ENCODE data around the gene C17orf75. TPM values are rescaled to one million over a fixed set of nuclear protein-coding genes. Genes with fewer than 3 reads are reported as not detected.

The C17orf75 gene
- polyA plus RNA-seq, 1 donor: 22.4 TPM

- Histone ChIP-seq H3K4me3 (ENCODE audit: low read length) (no peak overlapping the region), H3K36me3 (ENCODE audit: control insufficient read depth, insufficient read depth, low read length) (no peaks in the 10 kb centered on the region), H3K9me3 (ENCODE audit: control insufficient read depth, low read depth, low read length) (no peaks in the 10 kb centered on the region), H3K4me1 (ENCODE audit: control insufficient read depth, insufficient read depth, low read length) (no peaks in the 10 kb centered on the region), H3K27ac (ENCODE audit: low read length) (no peak overlapping the region), H3K27me3 (ENCODE audit: control insufficient read depth, insufficient read depth, low read length) (no peaks in the 10 kb centered on the region)
- 83% methylated on average over 1 of the region's 4 CpGs for WGBS (ENCODE audit: insufficient coverage, low lambda C conversion rate)
- DNase-seq: no peak
Measured at GRCh38 chr17:32292094-32292493, 49.9 kb downstream of the C17orf75 start.

DNA sequence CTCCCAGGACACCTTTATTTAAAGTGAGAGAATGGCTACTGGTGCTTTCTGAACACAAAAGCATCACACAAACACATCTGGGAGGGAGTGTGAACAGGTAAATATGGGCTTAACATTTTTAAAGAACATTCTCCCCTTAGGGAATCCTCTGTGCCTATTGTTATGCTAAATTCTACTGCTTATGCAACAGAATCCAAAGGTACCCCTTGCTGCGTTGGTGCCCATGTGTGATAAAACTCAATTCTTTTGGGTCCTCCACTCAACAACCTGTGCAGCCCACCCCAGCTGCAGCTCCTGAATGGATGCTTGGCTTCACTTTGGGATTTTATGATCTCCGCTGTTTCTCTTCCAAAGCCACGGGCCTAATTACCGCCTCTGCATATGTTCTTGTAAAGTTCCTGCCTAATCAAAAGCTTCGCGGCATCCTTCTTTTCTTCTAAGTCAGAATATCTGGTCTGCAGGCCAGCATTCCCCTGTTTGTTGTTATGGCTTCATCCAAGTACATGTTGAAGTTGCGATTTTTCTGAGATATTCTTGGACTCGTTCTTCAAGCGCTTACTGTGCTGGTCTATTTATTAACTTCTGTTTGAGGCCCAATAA is 52.4 kb downstream of the C17orf75 start:
- no peaks in the 10 kb centered on the region for H3K36me3 ChIP-seq (ENCODE audit: control insufficient read depth, insufficient read depth, low read length)
- H3K27ac ChIP-seq (ENCODE audit: low read length): no peak overlapping the region
- 40% methylated on average over 2 of the region's 9 CpGs for WGBS (ENCODE audit: insufficient coverage, low lambda C conversion rate)
- no peak overlapping the region for H3K4me3 ChIP-seq (ENCODE audit: low read length)
- no peaks in the 10 kb centered on the region for H3K4me1 ChIP-seq (ENCODE audit: control insufficient read depth, insufficient read depth, low read length)
- H3K27me3 ChIP-seq (ENCODE audit: control insufficient read depth, insufficient read depth, low read length): peaks cover 3% of the 10 kb centered on the region
- no peaks in the 10 kb centered on the region for H3K9me3 ChIP-seq (ENCODE audit: control insufficient read depth, low read depth, low read length)
- DNase-seq: no peak

- Histone ChIP-seq H3K4me1 (ENCODE audit: control insufficient read depth, insufficient read depth, low read length) (no peaks in the 10 kb centered on the region), H3K4me3 (ENCODE audit: low read length) (no peak overlapping the region), H3K27ac (ENCODE audit: low read length) (no peak overlapping the region), H3K9me3 (ENCODE audit: control insufficient read depth, low read depth, low read length) (no peaks in the 10 kb centered on the region), H3K36me3 (ENCODE audit: control insufficient read depth, insufficient read depth, low read length) (no peaks in the 10 kb centered on the region), H3K27me3 (ENCODE audit: control insufficient read depth, insufficient read depth, low read length) (peaks cover 8% of the 10 kb centered on the region)
- no peak for DNase-seq
- no CpG with 5 or more reads among the region's 11 CpGs for WGBS (ENCODE audit: insufficient coverage, low lambda C conversion rate)
Measured at GRCh38 chr17:32288615-32289014, 53.4 kb downstream of the C17orf75 start.

- H3K27ac ChIP-seq (ENCODE audit: low read length): no peak overlapping the region
- no peaks in the 10 kb centered on the region for H3K36me3 ChIP-seq (ENCODE audit: control insufficient read depth, insufficient read depth, low read length)
- WGBS (ENCODE audit: insufficient coverage, low lambda C conversion rate): no CpG with 5 or more reads among the region's 10 CpGs
- no peak overlapping the region for H3K4me3 ChIP-seq (ENCODE audit: low read length)
- H3K9me3 ChIP-seq (ENCODE audit: control insufficient read depth, low read depth, low read length): no peaks in the 10 kb centered on the region
- DNase-seq: no peak
- H3K4me1 ChIP-seq (ENCODE audit: control insufficient read depth, insufficient read depth, low read length): no peaks in the 10 kb centered on the region
- peaks cover 9% of the 10 kb centered on the region for H3K27me3 ChIP-seq (ENCODE audit: control insufficient read depth, insufficient read depth, low read length)
Measured at GRCh38 chr17:32287804-32288511, 54.0 kb downstream of the C17orf75 start.

GRCh38 chr17:32286518-32286900 is 55.5 kb downstream of the C17orf75 start:
- Histone ChIP-seq H3K27ac (ENCODE audit: low read length) (no peak overlapping the region), H3K4me3 (ENCODE audit: low read length) (no peak overlapping the region), H3K4me1 (ENCODE audit: control insufficient read depth, insufficient read depth, low read length) (no peaks in the 10 kb centered on the region), H3K27me3 (ENCODE audit: control insufficient read depth, insufficient read depth, low read length) (peaks cover 11% of the 10 kb centered on the region), H3K36me3 (ENCODE audit: control insufficient read depth, insufficient read depth, low read length) (no peaks in the 10 kb centered on the region), H3K9me3 (ENCODE audit: control insufficient read depth, low read depth, low read length) (no peaks in the 10 kb centered on the region)
- no peak for DNase-seq
- WGBS (ENCODE audit: insufficient coverage, low lambda C conversion rate): no CpG with 5 or more reads among the region's 5 CpGs

- no peak for DNase-seq
- Histone ChIP-seq H3K9me3 (ENCODE audit: control insufficient read depth, low read depth, low read length) (no peaks in the 10 kb centered on the region), H3K27me3 (ENCODE audit: control insufficient read depth, insufficient read depth, low read length) (peaks cover 12% of the 10 kb centered on the region), H3K4me1 (ENCODE audit: control insufficient read depth, insufficient read depth, low read length) (no peaks in the 10 kb centered on the region), H3K36me3 (ENCODE audit: control insufficient read depth, insufficient read depth, low read length) (no peaks in the 10 kb centered on the region), H3K4me3 (ENCODE audit: low read length) (no peak overlapping the region), H3K27ac (ENCODE audit: low read length) (no peak overlapping the region)
- WGBS (ENCODE audit: insufficient coverage, low lambda C conversion rate): no CpG with 5 or more reads among the region's 9 CpGs
Measured at GRCh38 chr17:32285746-32286517, 56.0 kb downstream of the C17orf75 start.

- H3K27ac ChIP-seq (ENCODE audit: low read length): no peak overlapping the region
- H3K27me3 ChIP-seq (ENCODE audit: control insufficient read depth, insufficient read depth, low read length): peaks cover 17% of the 10 kb centered on the region
- no CpG with 5 or more reads among the region's 8 CpGs for WGBS (ENCODE audit: insufficient coverage, low lambda C conversion rate)
- H3K4me3 ChIP-seq (ENCODE audit: low read length): no peak overlapping the region
- no peaks in the 10 kb centered on the region for H3K4me1 ChIP-seq (ENCODE audit: control insufficient read depth, insufficient read depth, low read length)
- H3K36me3 ChIP-seq (ENCODE audit: control insufficient read depth, insufficient read depth, low read length): no peaks in the 10 kb centered on the region
- no peaks in the 10 kb centered on the region for H3K9me3 ChIP-seq (ENCODE audit: control insufficient read depth, low read depth, low read length)
- no peak for DNase-seq
Measured at GRCh38 chr17:32285306-32285705, 56.7 kb downstream of the C17orf75 start.

DNA sequence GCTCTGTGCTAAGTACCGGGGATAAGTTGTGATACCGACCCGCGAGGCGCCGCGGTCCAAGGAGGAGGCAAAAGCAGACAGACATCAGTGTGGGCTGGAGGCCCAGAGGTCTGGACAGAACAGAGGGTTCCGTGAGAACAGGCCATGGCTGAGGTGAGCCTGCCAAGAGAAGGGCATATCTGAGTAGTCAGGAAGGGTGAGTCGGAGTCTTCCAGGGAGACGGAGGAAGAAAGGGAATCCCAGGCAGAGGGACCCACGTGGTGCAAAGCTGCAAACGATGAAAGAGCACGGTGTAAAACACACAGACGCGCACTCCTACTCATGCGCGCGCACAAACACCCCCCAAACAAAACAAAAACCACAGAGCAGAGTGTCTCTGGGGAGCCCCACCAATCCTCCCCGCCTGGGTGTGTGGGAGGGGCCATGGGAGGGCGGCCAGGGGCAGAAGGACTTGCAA is 58.2 kb downstream of the C17orf75 start:
- 20% methylated on average over 2 of the region's 20 CpGs for WGBS (ENCODE audit: insufficient coverage, low lambda C conversion rate)

DNA sequence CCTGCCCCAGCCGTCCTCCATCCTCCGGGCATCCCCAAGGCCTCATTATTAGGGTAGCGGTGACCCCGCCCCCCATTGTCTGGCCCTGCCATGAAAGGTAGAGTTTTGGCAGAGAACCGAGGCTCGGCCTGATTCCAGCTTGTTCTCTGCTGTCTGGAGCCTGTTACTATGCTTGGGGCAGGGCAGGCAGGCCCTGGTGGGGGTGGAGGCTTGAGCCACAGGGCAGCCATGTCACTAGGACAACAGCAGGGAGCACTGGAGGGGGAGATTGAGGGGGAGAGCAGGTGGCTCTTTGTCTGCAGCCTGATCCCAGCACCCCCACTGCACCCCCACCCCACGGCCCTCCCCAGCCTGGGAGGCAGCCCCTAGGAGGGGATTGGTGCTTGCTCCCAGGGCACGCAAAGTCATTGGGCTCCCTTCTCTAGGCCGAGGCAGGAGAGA is 60.9 kb downstream of the C17orf75 start:
- Histone ChIP-seq H3K4me1 (ENCODE audit: control insufficient read depth, insufficient read depth, low read length) (no peaks in the 10 kb centered on the region), H3K27ac (ENCODE audit: low read length) (no peak overlapping the region), H3K27me3 (ENCODE audit: control insufficient read depth, insufficient read depth, low read length) (peaks cover 30% of the 10 kb centered on the region), H3K9me3 (ENCODE audit: control insufficient read depth, low read depth, low read length) (no peaks in the 10 kb centered on the region), H3K36me3 (ENCODE audit: control insufficient read depth, insufficient read depth, low read length) (no peaks in the 10 kb centered on the region), H3K4me3 (ENCODE audit: low read length) (no peak overlapping the region)
- WGBS (ENCODE audit: insufficient coverage, low lambda C conversion rate): no CpG with 5 or more reads among the region's 9 CpGs
- no peak for DNase-seq

More for the DNA sequence above, 58.2 kb downstream of the C17orf75 start:
- Histone ChIP-seq H3K4me1 (ENCODE audit: control insufficient read depth, insufficient read depth, low read length) (no peaks in the 10 kb centered on the region), H3K36me3 (ENCODE audit: control insufficient read depth, insufficient read depth, low read length) (no peaks in the 10 kb centered on the region), H3K27ac (ENCODE audit: low read length) (no peak overlapping the region), H3K9me3 (ENCODE audit: control insufficient read depth, low read depth, low read length) (no peaks in the 10 kb centered on the region), H3K27me3 (ENCODE audit: control insufficient read depth, insufficient read depth, low read length) (peaks cover 30% of the 10 kb centered on the region), H3K4me3 (ENCODE audit: low read length) (no peak overlapping the region)
- DNase-seq: no peak

DNA sequence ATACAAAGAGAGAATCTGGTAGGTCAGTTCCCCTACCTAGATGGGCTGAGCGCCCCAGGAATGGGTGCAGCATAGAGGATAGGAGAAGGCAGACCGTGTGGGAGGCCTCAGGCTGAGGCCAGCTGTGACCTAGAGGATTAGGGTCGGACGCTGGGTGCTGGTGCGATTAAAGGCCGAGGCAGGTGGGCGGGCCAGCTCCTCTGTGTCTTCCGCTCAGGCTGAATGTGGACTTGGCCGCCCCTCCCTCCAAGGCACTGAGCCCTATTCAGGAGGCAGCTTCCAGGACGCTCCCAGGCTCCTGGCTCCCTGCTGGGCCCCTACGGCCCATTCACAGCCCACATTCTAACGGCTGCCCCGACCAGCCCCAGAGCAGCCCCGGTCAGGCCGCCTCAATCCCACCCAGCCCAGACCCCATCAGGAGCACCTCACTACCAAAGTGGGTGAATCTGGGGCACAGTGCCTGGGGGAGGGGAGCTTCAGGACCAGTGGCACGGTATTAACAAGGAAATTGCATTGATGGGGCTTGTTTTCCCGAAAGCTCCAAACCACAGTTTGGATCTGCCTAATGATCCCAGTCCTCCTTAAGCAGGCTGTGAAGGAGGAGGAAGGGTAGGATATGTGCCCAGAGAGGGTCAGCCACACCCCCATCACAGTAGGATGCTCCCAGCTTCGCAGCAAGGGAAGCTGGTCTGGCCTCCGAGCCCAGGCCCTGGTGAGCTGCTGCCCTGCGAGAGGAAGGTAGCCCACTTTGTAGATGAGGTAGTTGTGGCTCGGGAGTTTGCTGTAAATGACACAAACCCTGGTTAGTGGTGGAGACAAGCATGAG is 61.9 kb downstream of the C17orf75 start:
- no CpG with 5 or more reads among the region's 21 CpGs for WGBS (ENCODE audit: insufficient coverage, low lambda C conversion rate)
- no peaks in the 10 kb centered on the region for H3K36me3 ChIP-seq (ENCODE audit: control insufficient read depth, insufficient read depth, low read length)
- DNase-seq: no peak

More for the DNA sequence above, 61.9 kb downstream of the C17orf75 start:
- Histone ChIP-seq H3K27ac (ENCODE audit: low read length) (no peak overlapping the region), H3K27me3 (ENCODE audit: control insufficient read depth, insufficient read depth, low read length) (peaks cover 36% of the 10 kb centered on the region), H3K9me3 (ENCODE audit: control insufficient read depth, low read depth, low read length) (no peaks in the 10 kb centered on the region), H3K4me1 (ENCODE audit: control insufficient read depth, insufficient read depth, low read length) (no peaks in the 10 kb centered on the region), H3K4me3 (ENCODE audit: low read length) (no peak overlapping the region)

Data from large intestine (tissue), 3 donors.